Raji (cell line): ENCODE measurements around the gene TMEM233.

Experiments
- POLR2A ChIP-seq: IDR thresholded peaks from 2 replicates; pipeline ENCODE4 v1.6.1; 2011; ENCODE audit warnings: low read depth, low read length, control low read depth; ENCODE audit not compliant: insufficient read depth

The TMEM233 gene

GRCh38 chr12:119598159-119598558 lies 4.6 kb downstream of the TMEM233 start:
- TF ChIP-seq POLR2A, result no peak

DNA sequence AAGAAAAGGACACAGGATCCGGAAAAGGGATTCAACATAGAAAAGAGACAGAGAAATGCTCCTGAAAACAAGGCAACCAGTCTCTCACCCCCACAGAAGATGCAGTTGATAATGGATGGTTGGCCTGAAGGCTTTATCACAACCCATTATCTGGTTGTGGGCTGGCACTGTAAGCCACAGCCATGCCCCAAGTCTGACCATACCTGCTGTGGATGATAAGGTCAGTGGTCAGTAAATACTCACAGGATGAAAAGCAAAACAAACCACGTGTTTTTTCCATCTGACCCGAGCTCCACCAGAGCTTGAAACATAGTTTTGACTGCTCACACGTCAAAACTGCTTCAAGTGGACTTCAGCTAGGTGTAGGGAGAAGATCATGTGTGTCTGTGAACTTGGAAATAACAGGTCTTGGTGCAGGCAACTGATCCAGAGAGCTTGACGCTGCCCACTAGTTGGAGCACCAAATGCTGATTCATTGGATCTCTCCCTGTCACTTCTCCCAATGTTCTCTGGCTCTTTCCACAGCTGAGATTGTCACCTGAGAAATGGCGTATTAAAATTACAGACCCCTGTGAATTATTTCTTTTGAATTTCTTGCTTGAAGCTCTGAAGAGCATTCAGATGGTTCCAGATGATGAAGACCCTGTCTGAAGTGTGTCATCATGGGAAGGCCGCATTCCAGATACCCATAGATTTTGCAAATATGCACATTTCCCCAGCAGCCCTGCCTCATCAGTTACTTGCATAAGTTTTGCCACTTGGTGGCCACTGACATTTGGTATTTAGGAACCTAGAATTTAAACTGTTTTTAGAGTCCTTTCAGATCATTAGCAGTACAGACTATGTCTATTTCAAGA lies 8.5 kb downstream of the TMEM233 start:
- no peak for TF ChIP-seq POLR2A

GRCh38 chr12:119602734-119603094 lies 9.1 kb downstream of the TMEM233 start:
- no peak for TF ChIP-seq POLR2A

GRCh38 chr12:119603767-119604166 lies 10.2 kb downstream of the TMEM233 start:
- no peak for TF ChIP-seq POLR2A

DNA sequence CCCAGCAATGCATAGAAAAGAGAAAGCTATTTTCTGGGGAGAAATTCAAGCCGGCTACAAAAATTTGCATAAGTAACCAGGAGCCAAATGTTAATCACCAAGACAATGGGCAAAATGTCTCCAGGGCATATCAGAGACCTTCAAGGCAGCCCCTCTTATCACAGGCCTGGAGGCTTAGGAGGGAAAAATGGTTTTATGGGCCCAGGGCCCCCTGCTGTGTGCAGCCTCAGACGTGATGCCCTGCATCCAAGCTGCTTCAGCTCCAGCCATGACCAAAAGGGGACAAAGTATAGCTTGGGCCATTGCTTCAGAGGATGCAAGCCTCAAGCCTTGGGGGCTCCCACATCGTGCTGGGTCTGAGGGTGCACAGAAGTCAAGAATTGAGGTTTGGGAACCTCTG lies 15.8 kb downstream of the TMEM233 start:
- TF ChIP-seq POLR2A, result no peak

- TF ChIP-seq POLR2A, result no peak
Measured at GRCh38 chr12:119613319-119613936, 19.9 kb downstream of the TMEM233 start.

DNA sequence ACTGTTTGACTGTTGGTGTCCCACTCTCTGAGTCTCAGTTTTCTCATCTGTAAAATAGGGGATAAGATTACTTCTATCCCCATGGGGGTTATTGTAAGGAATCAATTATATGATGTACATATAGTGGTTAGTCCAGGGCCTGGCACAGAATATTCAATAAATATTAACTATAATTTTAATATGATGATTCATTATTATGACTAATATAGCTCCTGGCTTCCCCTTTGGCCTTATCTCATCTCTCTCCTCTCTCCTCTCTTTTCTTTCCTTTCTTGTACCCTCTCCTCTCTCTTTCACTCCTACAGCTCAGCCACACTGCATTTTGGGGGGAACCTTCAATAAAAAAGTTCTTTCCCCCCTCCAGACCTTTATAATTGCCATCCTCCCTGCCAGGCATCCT lies 21.1 kb downstream of the TMEM233 start:
- no peak for TF ChIP-seq POLR2A

DNA sequence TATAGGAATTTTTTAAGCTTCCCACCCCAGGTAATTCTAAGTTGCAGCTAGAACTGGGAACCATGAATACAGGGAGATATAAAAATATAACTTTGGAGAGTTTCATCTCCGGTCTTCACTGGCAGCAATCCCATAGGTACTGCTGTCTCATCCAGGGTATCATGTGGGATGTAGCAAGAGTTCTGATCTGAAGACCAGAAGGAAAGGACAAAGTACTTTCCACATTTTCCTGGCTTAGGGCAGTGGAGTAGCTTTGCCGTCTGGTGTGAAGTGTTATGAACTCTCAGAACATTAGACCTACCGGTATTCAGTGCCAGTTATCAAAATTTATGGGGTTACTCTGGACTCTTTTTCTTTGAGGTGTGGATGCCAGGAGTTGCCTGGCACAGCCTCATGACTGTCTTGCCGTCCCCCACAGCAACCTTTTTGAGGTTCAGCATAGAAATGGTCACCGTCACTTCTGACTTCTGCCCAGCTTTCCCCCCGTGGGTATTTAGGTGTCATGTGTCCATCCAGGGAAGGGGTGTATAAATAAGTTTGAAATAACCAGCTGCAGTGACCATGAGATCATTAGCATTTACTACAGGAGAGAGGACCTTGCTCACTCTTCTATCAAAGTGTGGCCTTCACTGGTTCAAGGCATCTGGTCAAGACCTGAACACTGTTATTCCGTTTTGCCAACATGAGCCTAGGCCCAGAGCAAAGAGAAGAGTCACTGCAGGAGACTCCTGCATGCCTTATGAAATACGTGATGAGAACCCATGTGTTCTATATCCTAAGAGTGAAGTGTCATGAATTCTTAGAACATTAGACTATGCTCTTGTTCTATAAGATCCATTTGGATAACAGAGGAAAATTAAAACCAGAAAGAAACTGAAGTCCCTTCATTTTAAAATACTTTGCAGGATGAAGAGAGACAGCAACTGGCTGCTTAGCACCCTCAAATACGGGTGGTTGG lies 22.2 kb downstream of the TMEM233 start:
- TF ChIP-seq POLR2A, result no peak

- no peak for TF ChIP-seq POLR2A
Measured at GRCh38 chr12:119620490-119620889, 26.9 kb downstream of the TMEM233 start.

- no peak for TF ChIP-seq POLR2A
Measured at GRCh38 chr12:119621878-119622277, 28.3 kb downstream of the TMEM233 start.

- no peak for TF ChIP-seq POLR2A
Measured at GRCh38 chr12:119624966-119625365, 31.4 kb downstream of the TMEM233 start.

DNA sequence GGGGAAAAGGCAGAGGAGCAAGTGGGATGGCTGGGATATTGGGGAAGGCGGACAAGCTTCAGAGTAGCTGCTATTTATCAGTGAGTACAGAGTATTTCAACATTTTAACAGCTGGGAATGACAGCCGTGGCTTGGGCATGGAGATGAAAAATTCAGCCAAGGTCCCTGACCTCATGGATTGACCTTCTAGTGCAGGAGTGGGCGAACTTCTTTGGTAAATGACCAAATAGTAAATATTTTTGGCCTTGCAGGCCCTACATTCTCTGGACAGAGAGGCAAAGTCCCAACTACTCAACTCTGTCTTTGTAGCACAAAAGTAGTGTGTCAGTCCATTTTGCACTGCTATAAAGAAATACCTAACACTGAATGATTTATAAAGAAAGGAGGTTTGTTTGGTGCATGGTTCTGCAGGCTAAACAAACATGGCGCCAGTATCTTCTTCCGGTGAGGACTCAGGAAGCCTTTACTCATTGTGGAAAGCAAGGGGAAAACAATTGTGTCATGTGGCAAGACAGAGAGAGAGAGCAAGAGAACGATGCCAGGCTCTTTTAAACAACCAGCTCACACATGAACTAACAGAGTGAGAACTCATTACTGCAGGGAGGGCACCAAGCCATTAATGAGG lies 33.6 kb downstream of the TMEM233 start:
- no peak for TF ChIP-seq POLR2A

GRCh38 chr12:119627686-119628085 lies 34.1 kb downstream of the TMEM233 start:
- TF ChIP-seq POLR2A, result no peak

GRCh38 chr12:119630223-119630780 lies 36.7 kb downstream of the TMEM233 start:
- no peak for TF ChIP-seq POLR2A
